Ecto neural progenitor cell (in vitro differentiated cells): ENCODE measurements around the gene COPS9.

Experiments used
- DNase-seq: peaks from one replicate; pipeline ENCODE4 v3.0.0-alpha.2; 2018; ENCODE audit warnings: low spot score

Gene COPS9

DNA sequence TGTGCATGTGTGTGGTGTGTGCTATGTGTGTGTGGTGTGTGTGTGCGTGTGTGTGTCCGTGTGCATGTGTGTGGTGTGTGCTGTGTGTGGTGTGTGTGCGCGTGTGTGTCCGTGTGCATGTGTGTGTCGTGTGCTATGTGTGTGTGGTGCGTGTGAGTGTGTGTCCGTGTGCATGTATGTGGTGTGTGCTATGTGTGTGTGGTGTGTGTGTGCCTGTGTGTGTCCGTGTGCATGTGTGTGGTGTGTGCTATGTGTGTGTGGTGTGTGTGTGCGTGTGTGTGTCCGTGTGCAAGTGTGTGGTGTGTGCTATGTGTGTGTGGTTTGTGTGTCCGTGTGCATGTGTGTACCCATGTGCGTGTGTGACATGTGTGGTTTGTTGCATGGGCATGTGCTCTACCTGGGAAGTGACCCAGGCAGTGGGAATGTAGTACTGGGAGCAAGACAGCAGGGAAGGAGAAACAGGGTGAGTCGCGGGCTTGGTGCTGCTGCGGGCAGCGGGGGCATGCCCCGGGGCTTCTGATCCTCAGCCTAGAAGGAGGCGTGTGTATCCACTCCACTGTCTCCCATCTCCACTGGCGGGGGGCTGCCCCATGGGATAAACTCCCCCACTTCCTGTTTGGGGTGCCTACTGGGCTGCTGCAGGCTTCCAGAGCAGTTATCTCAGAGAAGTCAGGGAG is 11.9 kb upstream of the COPS9 start:
- no peak for DNase-seq

DNA sequence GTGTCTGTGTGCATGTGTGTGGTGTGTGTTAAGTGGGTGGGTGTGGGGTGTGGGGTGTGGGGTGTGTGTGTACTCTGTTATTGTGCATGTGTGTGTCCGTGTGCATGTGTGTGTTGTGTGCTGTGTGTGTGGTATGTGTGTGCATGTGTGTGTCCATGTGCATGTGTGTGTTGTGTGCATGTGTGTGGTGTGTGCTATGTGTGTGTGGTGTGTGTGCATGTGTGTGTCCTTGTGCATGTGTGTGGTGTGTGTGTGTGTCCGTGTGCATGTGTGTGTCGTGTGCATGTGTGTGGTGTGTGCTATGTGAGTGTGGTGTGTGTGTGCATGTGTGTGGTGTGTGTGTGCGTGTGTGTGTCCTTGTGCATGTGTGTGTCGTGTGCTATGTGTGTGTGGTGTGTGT is 11.3 kb upstream of the COPS9 start:
- no peak for DNase-seq

DNA sequence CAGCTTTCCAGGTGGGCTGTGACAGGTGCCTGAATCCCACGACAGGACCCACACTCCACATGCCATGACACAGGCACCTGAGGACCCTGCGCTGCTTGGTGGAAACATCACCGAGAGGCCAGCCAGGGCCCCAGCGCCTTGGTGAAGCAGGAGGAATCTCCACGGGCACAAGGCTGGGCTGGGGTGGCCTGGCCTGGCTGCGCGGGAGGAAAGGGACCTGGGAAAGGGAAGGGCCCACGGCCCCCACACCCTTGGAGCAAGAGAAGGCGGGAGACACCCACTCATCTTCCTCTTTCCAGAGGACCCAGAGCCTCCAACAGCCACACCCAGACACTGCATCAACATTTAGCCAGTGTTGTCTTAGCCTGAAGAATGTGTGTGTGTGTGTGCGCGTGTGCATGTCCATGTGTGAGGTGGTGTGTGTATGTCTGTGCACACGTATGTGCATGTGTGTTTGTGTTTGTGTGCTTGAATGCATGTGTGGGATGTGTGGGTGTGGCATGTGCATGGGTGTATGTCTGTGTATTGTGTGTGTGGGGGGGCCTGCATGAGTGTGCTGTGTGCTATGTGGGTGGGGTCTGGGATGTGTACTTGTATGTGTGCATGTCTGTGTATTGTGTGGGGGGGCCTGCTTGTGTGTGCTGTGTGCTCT is 10.6 kb upstream of the COPS9 start:
- DNase-seq = no peak

DNA sequence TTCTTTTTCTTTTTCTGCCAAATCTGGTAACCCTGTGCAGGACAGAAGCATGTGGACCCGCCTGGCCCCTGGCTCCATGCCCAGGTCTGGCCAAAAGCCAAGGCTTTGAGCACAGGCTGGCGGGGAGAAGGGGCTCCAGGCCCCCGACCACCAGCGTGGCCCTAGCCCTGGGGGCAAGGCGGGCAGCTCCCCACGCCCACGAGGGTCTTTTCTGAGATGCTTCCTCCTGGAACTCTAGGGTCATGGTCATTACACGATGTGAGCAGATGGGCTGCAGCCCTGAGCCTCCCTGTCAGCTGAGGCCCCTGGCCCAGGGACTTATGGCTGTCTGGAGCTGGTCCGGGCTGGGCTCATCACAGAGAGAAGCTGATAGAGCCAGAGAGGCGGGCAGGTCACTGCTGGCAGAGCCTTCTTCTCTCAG is 10.0 kb upstream of the COPS9 start:
- no peak for DNase-seq

DNA sequence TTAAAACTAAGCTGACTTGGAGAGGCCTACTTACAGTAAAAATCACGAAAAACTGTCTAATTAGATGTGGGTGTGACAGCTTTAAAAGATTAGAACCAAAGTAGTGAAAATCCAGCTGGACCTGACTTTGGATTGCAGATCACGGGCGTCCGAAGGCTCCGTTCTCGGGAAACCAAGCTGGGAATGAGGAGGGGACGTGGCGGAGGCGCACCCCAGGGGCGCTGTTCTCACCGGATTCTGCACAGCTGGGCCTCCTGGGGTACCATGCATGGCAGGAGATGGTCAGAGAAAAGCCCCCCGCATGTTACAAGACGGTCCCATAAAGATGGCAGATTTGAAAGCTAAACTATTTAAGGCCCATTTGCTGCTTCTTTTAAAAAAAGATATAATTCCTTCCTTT is 9.4 kb upstream of the COPS9 start:
- no peak for DNase-seq

GRCh38 chr2:240144649-240145261 is 8.7 kb upstream of the COPS9 start:
- DNase-seq = no peak

GRCh38 chr2:240143801-240144648 is 7.9 kb upstream of the COPS9 start:
- peak; percentile 92 for DNase-seq

GRCh38 chr2:240143276-240143675 is 7.2 kb upstream of the COPS9 start:
- DNase-seq = no peak

DNA sequence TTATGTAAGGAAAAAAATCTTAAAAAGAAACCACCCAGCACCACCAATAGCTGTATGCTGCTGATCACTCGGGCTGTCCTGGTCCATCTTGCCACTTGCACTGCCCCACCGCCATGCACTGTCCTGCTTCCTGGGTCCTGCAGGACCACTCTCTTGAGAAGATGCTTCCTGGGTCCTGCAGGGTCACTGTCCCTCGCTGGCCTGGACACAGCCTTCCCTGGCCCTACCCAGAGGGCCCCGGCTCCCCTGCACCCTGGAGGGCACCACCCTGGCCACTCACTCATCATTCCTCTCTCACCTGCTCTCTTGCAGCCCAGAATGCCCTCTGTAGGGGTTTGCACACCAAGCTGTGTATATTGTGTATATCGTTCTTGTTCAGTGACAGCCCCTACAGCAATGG is 6.8 kb upstream of the COPS9 start:
- DNase-seq = no peak

DNA sequence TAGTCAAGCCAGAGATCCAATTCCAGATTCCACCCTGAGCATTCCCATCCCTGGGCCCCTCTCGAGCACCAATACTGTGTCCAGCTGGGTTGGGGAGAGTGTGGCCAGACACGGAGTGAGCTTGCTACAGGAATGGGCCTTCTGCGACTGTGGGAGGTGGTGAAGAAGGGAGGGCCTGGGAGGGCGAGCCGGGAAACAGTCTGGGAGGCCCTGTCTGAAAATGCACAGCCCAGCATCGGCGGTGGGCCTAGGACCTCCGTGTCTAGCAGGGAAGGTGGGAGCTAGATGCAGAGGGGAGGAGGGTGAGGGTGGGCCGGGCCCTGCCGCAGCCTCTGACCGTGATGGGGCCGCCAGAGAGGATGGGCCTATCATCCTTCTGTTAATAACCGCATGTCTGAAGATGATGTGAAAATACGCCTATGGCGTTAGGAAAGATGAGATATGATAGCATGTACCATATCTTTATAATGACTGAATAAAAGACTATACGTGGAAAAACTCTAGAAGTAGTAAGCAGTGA is 6.2 kb upstream of the COPS9 start:
- DNase-seq = no peak

DNA sequence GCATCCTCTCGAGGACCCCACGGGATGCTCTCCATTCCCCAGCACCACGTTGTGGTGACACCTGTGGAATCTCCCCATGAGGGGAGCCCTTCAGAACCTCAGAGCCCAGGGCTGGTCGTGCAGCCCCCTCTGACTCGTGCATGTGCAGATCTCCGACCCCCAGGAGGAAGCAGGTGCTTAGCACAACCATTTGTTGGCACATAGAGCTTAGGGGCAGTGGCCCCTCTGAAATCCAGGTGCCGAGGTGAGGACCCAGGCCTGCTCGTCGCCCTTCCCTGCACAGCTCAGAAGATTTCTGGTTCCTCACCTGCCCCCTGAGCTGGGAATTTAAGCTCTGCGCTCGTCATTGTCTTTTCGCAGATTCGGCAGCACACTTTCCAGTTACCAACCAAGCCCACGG is 5.6 kb upstream of the COPS9 start:
- DNase-seq = no peak

GRCh38 chr2:240140920-240141319 is 4.8 kb upstream of the COPS9 start:
- DNase-seq = no peak

- DNase-seq = no peak
These were observed 4.4 kb upstream of the COPS9 start, which contains the start of gene OTOS for GRCh38 chr2:240140511-240140910. Gene OTOS (minus strand): TSS chr2:240140658. CDS start chr2:240140326, 332 bp downstream.

DNA sequence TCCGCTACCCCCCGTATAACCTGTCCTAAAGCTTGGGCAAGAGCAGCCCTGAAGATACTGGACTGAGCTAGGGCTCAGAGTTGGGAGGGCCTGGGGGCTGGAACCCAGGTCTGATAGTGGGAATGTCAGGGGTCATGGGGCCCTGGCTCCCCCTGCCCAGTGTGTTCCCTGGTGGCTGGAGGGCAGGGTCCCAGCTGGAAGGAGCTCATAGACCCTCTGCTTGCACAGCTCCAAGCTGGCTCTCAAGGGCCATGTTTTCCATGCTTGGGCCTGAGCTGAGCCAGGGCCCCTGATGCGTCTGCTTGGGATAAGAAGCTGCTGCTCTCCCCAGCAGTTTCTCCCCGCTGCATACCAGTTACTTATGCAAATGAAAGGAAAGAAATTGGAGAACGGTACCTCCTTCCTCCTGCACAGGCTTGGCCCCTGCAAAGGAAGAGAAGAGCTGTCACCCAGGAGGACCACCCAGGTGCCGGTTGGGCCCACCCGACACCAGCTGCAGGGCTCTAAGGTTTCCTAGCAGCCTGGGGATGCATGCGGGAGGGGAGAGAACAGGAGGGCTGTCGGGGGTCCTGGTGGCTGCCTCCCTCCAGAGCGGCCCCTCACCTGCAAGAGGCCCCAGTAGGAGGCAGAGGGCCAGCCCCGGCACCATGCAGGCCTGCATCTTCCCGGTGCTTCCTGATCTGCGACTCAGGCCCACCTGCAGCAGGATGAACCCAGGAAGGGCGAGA is 3.7 kb upstream of the COPS9 start:
- peak; percentile 79 for DNase-seq

DNA sequence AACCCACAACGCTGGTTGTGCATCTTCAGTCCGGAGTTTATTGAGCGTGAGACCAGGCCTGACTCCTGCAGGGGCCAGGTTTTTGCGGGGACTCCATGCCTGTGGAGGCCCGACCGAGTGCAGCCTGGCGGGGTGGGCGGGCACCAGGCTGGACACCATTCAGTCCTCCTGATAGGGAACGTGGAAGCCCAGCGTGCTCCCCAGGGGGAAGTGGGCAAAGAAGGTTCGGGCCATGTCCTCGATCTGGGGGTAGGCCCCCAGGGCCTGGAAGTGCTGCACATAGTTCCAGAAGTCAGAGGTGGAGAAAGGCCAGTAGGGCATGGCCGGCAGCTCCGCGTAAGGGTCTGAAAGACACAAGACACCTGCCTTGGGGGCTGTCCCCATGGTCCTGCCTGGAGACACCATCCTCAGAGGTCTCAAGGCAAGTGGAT is 2.9 kb upstream of the COPS9 start:
- peak; percentile 43 for DNase-seq

- DNase-seq = peak; percentile 46
These were observed 2.3 kb upstream of the COPS9 start for GRCh38 chr2:240138254-240138984.

DNA sequence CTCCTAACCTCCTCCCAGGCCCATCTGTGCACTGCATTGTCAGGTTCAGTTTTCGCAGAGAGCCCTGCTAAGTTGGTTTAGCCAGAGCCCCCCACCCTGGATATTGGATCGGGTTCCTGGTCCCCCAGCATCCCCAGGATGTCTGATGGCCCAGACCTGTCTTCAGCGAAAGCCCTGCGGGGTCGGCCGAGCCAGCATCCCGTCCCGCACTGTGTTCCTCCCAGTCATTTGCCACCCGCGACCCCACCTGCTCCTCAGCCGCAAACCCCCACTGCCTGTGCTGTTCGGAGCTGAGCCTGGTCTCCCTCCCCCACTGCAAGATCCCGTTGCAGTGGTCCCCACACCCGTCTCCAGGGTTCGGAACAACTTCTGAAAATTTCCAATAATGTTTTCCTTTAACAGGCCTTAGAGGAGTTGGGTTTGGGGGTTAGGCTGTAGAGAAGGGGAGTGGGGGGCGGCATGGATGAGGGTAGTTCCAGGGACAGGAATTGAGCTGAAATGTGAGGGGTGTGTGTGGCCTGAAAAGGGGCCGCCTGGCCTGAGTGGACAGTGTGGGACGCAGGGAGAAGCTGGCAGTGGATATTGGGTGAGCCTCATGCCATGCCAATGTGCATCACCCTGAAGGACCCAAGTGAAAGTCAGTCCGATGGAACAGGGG is 1.6 kb upstream of the COPS9 start:
- DNase-seq = peak; percentile 49

- DNase-seq = peak; percentile 30
These were observed 677 bp upstream of the COPS9 start for GRCh38 chr2:240136671-240137292.

DNA sequence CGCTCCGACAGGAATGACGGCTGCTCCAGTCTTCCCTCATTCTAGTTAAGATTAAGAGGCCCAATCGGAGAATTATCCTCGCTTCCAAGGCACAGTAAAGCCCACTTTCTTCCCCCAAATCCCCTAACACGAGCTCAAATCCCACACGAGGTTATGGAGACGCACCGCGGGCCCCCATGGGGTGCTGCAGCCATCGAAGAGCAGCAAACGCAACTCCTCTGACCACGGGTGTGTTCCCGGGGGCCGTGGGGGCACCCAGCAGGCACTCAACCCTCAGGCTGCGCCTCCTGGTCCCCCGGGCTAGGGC is 446 bp downstream of the COPS9 start:
- no peak for DNase-seq

GRCh38 chr2:240134956-240135520 is 1.1 kb downstream of the COPS9 start:
- peak; percentile 30 for DNase-seq
